H9 (cell line): ENCODE measurements around the gene RCAN3. TPM values are rescaled to one million over a fixed set of nuclear protein-coding genes. Genes with fewer than 3 reads are reported as not detected.

ENCODE experiments used
- DNase-seq: peaks from one replicate; pipeline ENCODE4 v3.0.0-alpha.2; 2017
- H2AFZ ChIP-seq: one replicate; pipeline ENCODE4 v1.6.1; 2013; ENCODE audit warnings: mild to moderate bottlenecking, low read length, control low read depth, moderate library complexity
- H2AK5ac ChIP-seq: 2 replicates; pipeline ENCODE4 v1.6.1; 2013; ENCODE audit warnings: low read length, control low read depth, mixed read lengths; ENCODE audit not compliant: insufficient read length
- H2BK120ac ChIP-seq: one replicate; pipeline ENCODE4 v1.6.1; 2013; ENCODE audit warnings: low read depth, mild to moderate bottlenecking, low read length, control low read depth, inconsistent platforms; ENCODE audit not compliant: poor library complexity, severe bottlenecking
- H2BK12ac ChIP-seq: 2 replicates; pipeline ENCODE4 v1.6.1; 2013; ENCODE audit warnings: low read length, control low read depth, mixed read lengths, low read depth; ENCODE audit not compliant: insufficient read length
- H2BK15ac ChIP-seq: 2 replicates; pipeline ENCODE4 v1.6.1; 2013; ENCODE audit warnings: low read depth, low read length, control low read depth
- H2BK20ac ChIP-seq: one replicate; pipeline ENCODE4 v1.6.1; 2013; ENCODE audit warnings: low read depth, mild to moderate bottlenecking, low read length, control low read depth, inconsistent platforms; ENCODE audit not compliant: poor library complexity, severe bottlenecking
- H2BK5ac ChIP-seq: 2 replicates; pipeline ENCODE4 v1.6.1; 2013; ENCODE audit warnings: low read length, control low read depth, mixed read lengths; ENCODE audit not compliant: insufficient read length
- H3K14ac ChIP-seq: 2 replicates; pipeline ENCODE4 v1.6.1; 2013; ENCODE audit warnings: low read length, control low read depth; ENCODE audit not compliant: insufficient read depth
- H3K18ac ChIP-seq: 2 replicates; pipeline ENCODE4 v1.6.1; 2013; ENCODE audit warnings: low read depth, mild to moderate bottlenecking, mixed read lengths, low read length, control low read depth; ENCODE audit not compliant: insufficient read length
- H3K23ac ChIP-seq: 2 replicates; pipeline ENCODE4 v1.6.1; 2013; ENCODE audit warnings: low read length, control low read depth, mixed read lengths, low read depth; ENCODE audit not compliant: insufficient read length
- H3K23me2 ChIP-seq: 2 replicates; pipeline ENCODE4 v1.6.1; 2013; ENCODE audit warnings: low read depth, mild to moderate bottlenecking, mixed read lengths, low read length, control low read depth; ENCODE audit not compliant: insufficient read length, poor library complexity, severe bottlenecking
- H3K27ac ChIP-seq: 2 replicates; pipeline ENCODE4 v1.5.1; 2013; ENCODE audit warnings: low read length, control low read depth, mixed read lengths, low read depth; ENCODE audit not compliant: insufficient read length
- H3K27me3 ChIP-seq: 2 replicates; pipeline ENCODE4 v1.6.1; 2013; ENCODE audit warnings: low read length, control low read depth, inconsistent platforms; ENCODE audit not compliant: insufficient read depth
- H3K4ac ChIP-seq: 2 replicates; pipeline ENCODE4 v1.6.1; 2013; ENCODE audit warnings: low read depth, mild to moderate bottlenecking, control low read depth, inconsistent platforms, low read length, moderate library complexity
- H3K4me1 ChIP-seq: 2 replicates; pipeline ENCODE4 v1.6.1; 2013; ENCODE audit warnings: low read length, control low read depth, inconsistent platforms; ENCODE audit not compliant: insufficient read depth
- H3K4me2 ChIP-seq: 2 replicates; pipeline ENCODE4 v1.6.1; 2013; ENCODE audit warnings: low read length, control low read depth, mixed read lengths; ENCODE audit not compliant: insufficient read length, insufficient read depth
- H3K56ac ChIP-seq: 2 replicates; pipeline ENCODE4 v1.6.1; 2013; ENCODE audit warnings: low read depth, mild to moderate bottlenecking, mixed read lengths, low read length, control low read depth; ENCODE audit not compliant: insufficient read length
- H3K79me1 ChIP-seq: 2 replicates; pipeline ENCODE4 v1.6.1; 2013; ENCODE audit warnings: low read depth, mild to moderate bottlenecking, moderate library complexity, low read length, control low read depth, inconsistent platforms; ENCODE audit not compliant: insufficient read depth, poor library complexity, severe bottlenecking
- H3K79me2 ChIP-seq: 2 replicates; pipeline ENCODE4 v1.6.1; 2013; ENCODE audit warnings: low read length, control low read depth, inconsistent platforms; ENCODE audit not compliant: insufficient read depth
- H3K9ac ChIP-seq: 2 replicates; pipeline ENCODE4 v1.6.1; 2013; ENCODE audit warnings: low read length, control low read depth, mixed read lengths; ENCODE audit not compliant: insufficient read length; ENCODE audit errors: extremely low read depth
- H3K9me3 ChIP-seq: one replicate; pipeline ENCODE4 v1.6.1; 2013; ENCODE audit warnings: low read depth, low read length, inconsistent platforms; ENCODE audit not compliant: control insufficient read depth
- H3T11ph ChIP-seq: one replicate; pipeline ENCODE4 v1.6.1; 2013; ENCODE audit warnings: mild to moderate bottlenecking, low read length, control low read depth, inconsistent platforms
- H4K20me1 ChIP-seq: one replicate; pipeline ENCODE4 v1.6.1; 2013; ENCODE audit not compliant: control insufficient read depth, insufficient read length, insufficient read depth
- H4K5ac ChIP-seq: 2 replicates; pipeline ENCODE4 v1.6.1; 2013; ENCODE audit warnings: low read depth, mild to moderate bottlenecking, mixed read lengths, low read length, control low read depth; ENCODE audit not compliant: insufficient read length
- H4K8ac ChIP-seq: replicated peaks from 2 replicates; pipeline ENCODE4 v1.6.1; 2013; ENCODE audit warnings: low read length, control low read depth, mixed read lengths, low read depth; ENCODE audit not compliant: insufficient read length
- H4K91ac ChIP-seq: 2 replicates; pipeline ENCODE4 v1.6.1; 2013; ENCODE audit warnings: low read depth, mild to moderate bottlenecking, moderate library complexity, mixed read lengths, low read length, control low read depth; ENCODE audit not compliant: insufficient read length
- H3K27ac Mint-ChIP-seq, 3 experiments: 2 replicates in 2 of 3; 3 replicates in 1 of 3; pipeline ENCODE4 v1.8.0; 2020 to 2021; ENCODE audit warnings: mixed read lengths in 3 of 3, mild to moderate bottlenecking in 1 of 3, moderate library complexity in 1 of 3
- H3K27me3 Mint-ChIP-seq: 2 replicates; pipeline ENCODE4 v1.8.0; 2021; ENCODE audit warnings: low read depth, mild to moderate bottlenecking, moderate library complexity, mixed read lengths
- H3K36me3 Mint-ChIP-seq, 3 experiments: 2 replicates in 2 of 3; 3 replicates in 1 of 3; pipeline ENCODE4 v1.8.0; 2020 to 2021; ENCODE audit warnings: low read depth in 3 of 3, mixed read lengths in 3 of 3; ENCODE audit not compliant: insufficient read depth in 1 of 3
- H3K4me1 Mint-ChIP-seq, 2 experiments: 2 replicates each; pipeline ENCODE4 v1.8.0; 2020; ENCODE audit warnings: mixed read lengths in 2 of 2
- H3K4me3 Mint-ChIP-seq, 2 experiments: 2 replicates in 1 of 2; 3 replicates in 1 of 2; pipeline ENCODE4 v1.8.0; 2020 to 2021; ENCODE audit warnings: mild to moderate bottlenecking in 2 of 2, mixed read lengths in 2 of 2, moderate library complexity in 1 of 2
- H3K9me3 Mint-ChIP-seq, 2 experiments: 2 replicates in 1 of 2; 3 replicates in 1 of 2; pipeline ENCODE4 v1.8.0; 2020; ENCODE audit warnings: mild to moderate bottlenecking in 2 of 2, mixed read lengths in 2 of 2, moderate library complexity in 1 of 2
- CTCF ChIP-seq: fragments of 200-600 bp; sonication (generic); conservative IDR thresholded peaks from 3 replicates; pipeline ENCODE4 v1.8.0; 2021; ENCODE audit warnings: antibody characterized with exemption, mild to moderate bottlenecking
- WGBS: extraction: QIAGEN DNeasy Blood & Tissue Kit; methylation state at CpG from one replicate; pipeline ENCODE4 v1.1.7; 2013; ENCODE audit warnings: missing lambda C conversion rate, low lambda C conversion rate, mixed read lengths; ENCODE audit not compliant: insufficient read length; ENCODE audit errors: extremely low coverage; 5-methylcytosine and 5-hydroxymethylcytosine counted together
- total RNA-seq: library from RNA; stranded (reverse); gene quantifications from 2 replicates; pipeline ENCODE4 v1.2.1, GENCODE V29; 2021

Gene RCAN3
- total RNA-seq, 1 experiment from 2014 or later, result 13.0 TPM

DNA sequence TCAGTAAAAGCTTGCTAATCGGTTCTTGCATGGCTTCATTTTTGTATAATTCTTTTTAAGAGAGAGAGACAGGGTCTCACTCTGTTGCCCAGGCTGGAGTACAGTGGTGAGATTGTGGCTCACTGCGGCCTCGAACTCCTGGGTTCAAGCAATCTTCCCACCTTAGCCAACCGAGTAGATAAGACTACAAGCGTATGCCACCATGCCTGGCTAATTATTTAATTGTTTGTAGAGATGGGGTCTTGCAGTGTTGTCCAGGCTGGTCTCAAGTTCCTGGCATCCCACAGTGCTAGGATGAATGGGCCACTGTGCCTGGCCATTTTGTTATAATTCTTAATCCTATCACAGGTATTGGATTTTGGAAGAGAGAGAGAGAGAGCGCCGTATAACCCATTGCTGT is 23.4 kb downstream of the RCAN3 start:
- no peaks in the 10 kb centered on the region for H3K36me3 Mint-ChIP-seq
- no CpG with 5 or more reads among the region's 7 CpGs for WGBS
- no peak overlapping the region for H3K18ac ChIP-seq
- H3K27ac Mint-ChIP-seq, result no peak overlapping the region
- no peak overlapping the region for H3K4me2 ChIP-seq
- H4K20me1 ChIP-seq, result no peaks in the 10 kb centered on the region
- no peak for TF ChIP-seq CTCF
- H2BK5ac ChIP-seq, result no peak overlapping the region
- H2AK5ac ChIP-seq, result no peak overlapping the region
- no peaks in the 10 kb centered on the region for H3K23me2 ChIP-seq
- H3K79me2 ChIP-seq, result no peaks in the 10 kb centered on the region
- DNase-seq, result no peak
- H3K79me1 ChIP-seq, result no peaks in the 10 kb centered on the region
- no peak overlapping the region for H3K4me3 Mint-ChIP-seq
- H2BK20ac ChIP-seq, result no peak overlapping the region
- H3K27me3 ChIP-seq, result no peaks in the 10 kb centered on the region
- no peak overlapping the region for H4K8ac ChIP-seq
- no peak overlapping the region for H2BK12ac ChIP-seq
- H3K9me3 Mint-ChIP-seq, result no peaks in the 10 kb centered on the region
- no peak overlapping the region for H3K14ac ChIP-seq
- H3T11ph ChIP-seq, result no peak overlapping the region
- H3K27me3 Mint-ChIP-seq, result no peaks in the 10 kb centered on the region
- no peak overlapping the region for H2BK15ac ChIP-seq
- no peak overlapping the region for H2AFZ ChIP-seq
- no peak overlapping the region for H2BK120ac ChIP-seq
- no peak overlapping the region for H3K4ac ChIP-seq
- no peak overlapping the region for H3K56ac ChIP-seq
- H3K9ac ChIP-seq, result no peak overlapping the region
- no peak overlapping the region for H3K23ac ChIP-seq
- H4K5ac ChIP-seq, result no peak overlapping the region
- H3K4me1 ChIP-seq, result no peaks in the 10 kb centered on the region
- no peak overlapping the region for H3K27ac ChIP-seq
- H3K4me1 Mint-ChIP-seq, result no peaks in the 10 kb centered on the region; a peak in 1 of 4 replicates
- no peak overlapping the region for H4K91ac ChIP-seq
- no peaks in the 10 kb centered on the region for H3K9me3 ChIP-seq
